Liver (tissue), 3 donors: ENCODE results near the gene XPNPEP1.

Source experiments
- TAF1 ChIP-seq: conservative IDR thresholded peaks from 2 replicates; pipeline ENCODE4 v1.6.1; 2016; ENCODE audit warnings: antibody characterized with exemption, mild to moderate bottlenecking
- TF ChIP-seq, protein P1 (sequence below): fragments of 150-350 bp; IDR thresholded peaks from 2 replicates; pipeline ENCODE4 v1.5.1; 2017; ENCODE audit warnings: improper control_type of control experiment, low read depth, low read length; ENCODE audit not compliant: missing input control
- donor health status: healthy.
- donor health status: healthy.

DNA sequence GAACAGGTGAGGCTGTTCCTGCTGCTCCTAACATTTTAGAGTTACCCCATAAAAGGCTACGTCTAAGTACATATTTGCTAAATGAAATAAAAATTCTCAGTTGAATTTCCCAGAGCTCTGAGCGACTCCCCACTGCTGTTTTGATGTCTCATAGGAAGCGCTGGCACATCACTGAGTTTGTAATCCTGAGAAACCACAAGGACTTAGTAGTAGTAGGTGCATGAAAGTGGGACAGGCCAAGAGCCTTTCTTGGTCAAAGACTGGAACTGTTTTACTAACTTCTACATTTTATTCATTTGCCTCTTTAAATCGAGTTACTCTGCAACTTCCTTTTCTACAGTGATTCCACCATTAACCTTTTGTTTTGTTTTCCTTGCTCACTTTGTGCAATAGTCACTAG lies 85.9 kb downstream of the XPNPEP1 start:
- TF ChIP-seq TAF1 = no peak
- TF ChIP-seq, protein P1, sequence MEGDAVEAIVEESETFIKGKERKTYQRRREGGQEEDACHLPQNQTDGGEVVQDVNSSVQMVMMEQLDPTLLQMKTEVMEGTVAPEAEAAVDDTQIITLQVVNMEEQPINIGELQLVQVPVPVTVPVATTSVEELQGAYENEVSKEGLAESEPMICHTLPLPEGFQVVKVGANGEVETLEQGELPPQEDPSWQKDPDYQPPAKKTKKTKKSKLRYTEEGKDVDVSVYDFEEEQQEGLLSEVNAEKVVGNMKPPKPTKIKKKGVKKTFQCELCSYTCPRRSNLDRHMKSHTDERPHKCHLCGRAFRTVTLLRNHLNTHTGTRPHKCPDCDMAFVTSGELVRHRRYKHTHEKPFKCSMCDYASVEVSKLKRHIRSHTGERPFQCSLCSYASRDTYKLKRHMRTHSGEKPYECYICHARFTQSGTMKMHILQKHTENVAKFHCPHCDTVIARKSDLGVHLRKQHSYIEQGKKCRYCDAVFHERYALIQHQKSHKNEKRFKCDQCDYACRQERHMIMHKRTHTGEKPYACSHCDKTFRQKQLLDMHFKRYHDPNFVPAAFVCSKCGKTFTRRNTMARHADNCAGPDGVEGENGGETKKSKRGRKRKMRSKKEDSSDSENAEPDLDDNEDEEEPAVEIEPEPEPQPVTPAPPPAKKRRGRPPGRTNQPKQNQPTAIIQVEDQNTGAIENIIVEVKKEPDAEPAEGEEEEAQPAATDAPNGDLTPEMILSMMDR = no peak
